Hair follicular keratinocyte (primary cell): ENCODE data around the gene KCNAB3. TPM values are rescaled to one million over a fixed set of nuclear protein-coding genes. Genes with fewer than 3 reads are reported as not detected.

Source experiments
- total RNA-seq: library from RNA; depleted of rRNA; stranded (reverse); fragments of >200 nt; gene quantifications from 2 replicates; pipeline ENCODE4 v1.2.3, GENCODE V29; 2015

The KCNAB3 gene
- 0.38 and 1.3 TPM in 2 replicates for total RNA-seq

DNA sequence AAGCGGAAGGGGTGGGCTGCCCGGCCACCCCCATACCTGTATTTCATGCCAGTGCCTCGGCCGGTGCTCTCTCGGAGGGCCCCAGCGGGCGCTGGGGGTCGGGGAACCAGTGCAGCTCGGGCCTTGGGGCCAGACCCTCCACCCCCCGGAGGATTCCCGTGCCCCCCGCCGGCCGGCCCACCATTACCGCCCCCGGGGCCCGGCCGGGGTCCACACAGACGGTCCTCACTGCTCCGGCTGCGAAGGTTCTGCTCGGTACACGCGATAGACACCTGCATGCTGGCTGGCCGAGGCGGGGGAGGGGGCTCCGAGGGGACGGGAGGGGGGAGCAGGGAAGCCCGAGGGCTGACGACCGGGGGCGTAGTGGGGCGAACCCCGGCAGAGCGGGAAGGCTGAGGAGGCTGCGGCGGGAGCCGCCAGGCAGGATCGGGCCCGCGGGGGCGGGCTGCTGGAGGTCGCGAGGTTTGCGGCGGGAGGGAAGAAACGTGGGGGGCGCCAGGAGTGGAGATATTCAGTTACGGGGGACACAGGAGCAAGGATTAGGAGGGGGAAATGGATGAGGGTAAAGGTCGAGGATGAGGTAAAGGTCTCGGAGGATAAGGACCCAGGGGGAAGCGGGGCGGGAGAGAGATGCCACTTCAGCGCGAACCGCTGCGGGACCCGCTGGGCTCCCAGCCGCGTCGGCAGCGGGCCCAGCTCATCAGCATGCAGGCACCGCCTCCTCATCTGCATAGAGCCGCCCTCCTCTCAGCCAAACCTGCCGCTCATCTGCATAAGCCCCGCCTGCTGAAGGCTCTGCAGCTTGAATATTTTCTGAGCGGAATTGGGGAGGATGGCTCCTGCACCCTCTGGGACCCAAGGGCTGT is at the start of gene KCNAB3:
Gene KCNAB3 (minus strand): TSS at position 699 of the 866 bp plus-strand sequence. CDS start 421 bp downstream, at position 278.

DNA sequence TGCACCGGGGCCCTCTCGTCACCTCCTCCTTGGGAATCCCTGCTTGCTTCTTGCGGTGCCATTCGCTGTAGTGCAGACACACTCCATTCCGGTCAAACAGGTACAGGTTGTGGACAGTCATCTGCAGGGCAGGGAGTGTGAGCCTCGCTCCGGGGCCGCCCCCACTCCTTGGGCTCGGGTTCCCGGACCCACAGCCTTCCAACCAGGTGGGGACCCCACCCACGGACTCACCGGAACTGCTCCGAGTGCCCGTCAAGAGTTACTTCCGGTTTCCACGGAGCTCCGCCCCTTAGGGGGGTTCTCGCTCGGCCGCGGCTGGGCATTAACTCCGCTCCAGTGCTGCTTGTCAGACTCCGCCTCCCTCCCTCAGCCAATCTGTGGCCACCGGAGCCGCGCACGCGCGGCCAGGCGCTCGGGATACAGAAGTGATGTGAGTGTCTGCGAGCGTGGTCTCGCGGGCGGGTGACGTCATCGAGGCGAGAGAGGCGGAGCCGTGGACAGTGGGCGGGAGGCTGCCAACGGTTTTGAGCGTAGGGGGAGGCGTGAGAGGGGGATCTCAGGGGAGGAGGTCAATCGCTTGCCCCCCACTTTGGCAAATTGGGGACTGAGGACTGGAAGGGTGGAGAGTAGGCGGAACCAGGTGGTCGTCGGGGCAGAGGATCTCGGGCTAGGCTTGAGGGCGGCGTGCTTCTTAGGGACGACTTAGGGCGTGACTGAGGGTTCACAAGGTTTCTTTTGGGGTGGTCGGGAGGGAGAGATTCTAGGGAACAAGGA is 2.2 kb upstream of the KCNAB3 start, which contains the start of the genes CNTROB and TRAPPC1:
Gene CNTROB (plus strand): TSS at position 498 of the 774 bp plus-strand sequence. CDS start 874 bp downstream, outside the sequence.
Gene TRAPPC1 (minus strand): TSS at position 238 of the 774 bp plus-strand sequence. CDS start 117 bp downstream, at position 121.

DNA sequence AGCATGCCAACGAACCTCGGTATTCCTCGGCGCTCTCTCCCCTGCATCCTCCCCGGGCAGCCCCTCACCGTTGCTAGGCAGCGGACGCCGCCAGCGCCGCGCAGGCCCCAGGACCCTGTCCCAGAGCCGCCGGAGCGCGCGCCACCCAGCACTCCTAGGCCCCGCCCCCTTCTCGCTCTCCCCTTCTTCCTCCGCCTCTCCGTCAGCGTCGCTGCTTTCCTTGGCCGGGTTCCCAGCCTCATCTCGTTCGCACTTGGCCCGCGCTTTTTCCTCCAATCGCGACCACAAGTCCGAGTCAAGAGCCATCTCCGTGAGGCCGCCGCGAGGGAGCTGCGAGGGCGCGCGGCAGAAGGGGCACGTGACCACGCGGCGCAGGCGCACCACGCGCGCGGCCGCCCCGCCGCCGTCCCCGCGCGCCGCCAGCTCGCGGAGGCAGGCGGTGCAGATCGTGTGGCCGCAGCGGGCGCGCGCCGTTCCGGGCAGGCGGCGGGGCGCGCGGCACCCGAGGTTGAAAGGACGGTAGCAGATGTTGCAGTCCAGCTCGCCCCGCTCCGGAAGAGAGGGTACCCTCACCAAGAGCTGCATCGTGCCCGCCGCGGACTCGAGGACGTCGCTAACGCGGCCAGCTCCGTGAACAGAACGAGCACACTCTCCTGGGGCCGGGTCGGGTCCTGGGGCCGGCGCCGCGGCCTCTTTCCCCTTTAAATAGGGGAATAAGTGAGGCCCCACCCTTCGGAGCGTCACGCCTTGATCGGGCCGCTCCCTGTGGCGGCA is 13.9 kb downstream of the KCNAB3 start, which contains the start of gene RNF227:
Gene RNF227 (minus strand): TSS at position 679 of the 774 bp plus-strand sequence. CDS start 94 bp downstream, at position 585.

DNA sequence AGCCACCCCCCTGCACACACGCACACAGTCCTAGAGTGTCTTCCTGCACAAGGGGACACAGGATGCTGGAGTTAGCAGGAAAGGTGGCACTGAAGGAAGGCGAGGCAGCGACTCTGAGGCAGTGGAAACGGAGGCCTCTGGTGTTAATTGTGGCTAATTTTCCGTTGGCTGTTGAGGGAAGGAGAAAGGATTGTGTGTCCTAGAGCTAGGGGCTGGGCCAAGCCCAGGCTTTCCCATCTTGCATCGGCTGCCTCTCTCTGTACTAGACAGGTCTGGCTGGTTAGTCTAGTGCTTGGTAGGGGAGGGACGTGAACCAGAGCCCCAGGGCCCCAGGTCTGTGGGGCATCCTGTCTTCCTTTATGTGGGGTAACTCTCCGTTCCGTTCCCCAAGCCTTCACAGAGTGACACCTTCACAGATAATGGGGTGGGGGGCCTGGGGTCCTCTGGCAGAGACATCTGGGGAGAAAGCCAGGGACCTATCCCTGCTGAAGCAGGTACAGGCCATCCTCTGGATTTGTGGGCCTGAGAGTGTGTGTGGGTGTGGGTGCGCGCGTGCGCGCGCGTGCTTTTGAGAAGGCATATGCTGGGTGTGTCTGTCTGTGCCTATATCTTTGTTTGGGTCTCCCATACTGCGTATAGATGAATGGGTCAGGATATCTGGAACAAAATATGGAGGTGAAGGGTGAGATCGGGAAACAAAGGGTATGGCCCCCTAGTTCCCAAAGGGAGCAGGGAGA is 41.3 kb downstream of the KCNAB3 start, which contains the start of gene CHD3:
Gene CHD3 (plus strand): TSS at position 606 of the 737 bp plus-strand sequence. CDS start 212 bp downstream, outside the sequence.

Other genes with a start within 250 kb of the KCNAB3 start
- 42.5 and 54.0 TPM in 2 replicates for gene TP53, start 242.4 kb downstream of the KCNAB3 start, total RNA-seq
- 7.9 and 17.5 TPM in 2 replicates for gene WRAP53, start 241.4 kb downstream of the KCNAB3 start, total RNA-seq
- gene EFNB3, start 224.7 kb downstream of the KCNAB3 start, total RNA-seq: 0.65 and 3.2 TPM in 2 replicates
- 0.23 and 0.55 TPM in 2 replicates for gene DNAH2, start 212.1 kb downstream of the KCNAB3 start, total RNA-seq
- gene KDM6B, start 95.6 kb downstream of the KCNAB3 start, total RNA-seq: 2.1 and 3.9 TPM in 2 replicates
- gene TMEM88, start 74.8 kb downstream of the KCNAB3 start, total RNA-seq: 0.23 TPM in 1 of 2 replicates, not detected in the other
- 70.1 and 79.4 TPM in 2 replicates for gene NAA38, start 72.3 kb downstream of the KCNAB3 start, total RNA-seq
- 5.0 and 11.6 TPM in 2 replicates for gene CYB5D1, start 71.9 kb downstream of the KCNAB3 start, total RNA-seq
- 52.9 and 57.0 TPM in 2 replicates for gene CHD3, start 41.1 kb downstream of the KCNAB3 start, total RNA-seq
- gene RNF227, start 13.6 kb downstream of the KCNAB3 start, total RNA-seq: 2.6 and 5.9 TPM in 2 replicates
- 67.7 and 72.3 TPM in 2 replicates for gene TRAPPC1, start 2.1 kb upstream of the KCNAB3 start, total RNA-seq
- 20.6 and 21.9 TPM in 2 replicates for gene CNTROB, start 2.4 kb upstream of the KCNAB3 start, total RNA-seq
- 0.04 and 0.16 TPM in 2 replicates for gene GUCY2D, start 72.8 kb upstream of the KCNAB3 start, total RNA-seq
- 27.2 and 84.0 TPM in 2 replicates for gene ALOX15B, start 109.2 kb upstream of the KCNAB3 start, total RNA-seq
- gene ALOX12B, start 157.9 kb upstream of the KCNAB3 start, total RNA-seq: 0.15 and 2.7 TPM in 2 replicates
- gene ALOXE3, start 188.7 kb upstream of the KCNAB3 start, total RNA-seq: 1.0 and 8.8 TPM in 2 replicates
- 0.80 and 1.2 TPM in 2 replicates for gene HES7, start 194.2 kb upstream of the KCNAB3 start, total RNA-seq
- 33.2 and 39.7 TPM in 2 replicates for gene PER1, start 222.5 kb upstream of the KCNAB3 start, total RNA-seq
- 5.6 and 11.3 TPM in 2 replicates for gene VAMP2, start 233.1 kb upstream of the KCNAB3 start, total RNA-seq
- 39.0 and 47.1 TPM in 2 replicates for gene TMEM107, start 246.5 kb upstream of the KCNAB3 start, total RNA-seq